GM19239 (cell line): ENCODE data around the gene HBS1L.
A peak's percentile ranks its signal among the peaks of the same experiment; 100 is the strongest.

ENCODE experiments used
- DNase-seq: peaks from one replicate; pipeline ENCODE4 v3.0.0; 2011; ENCODE audit warnings: low spot score; ENCODE audit not compliant: insufficient read length
- FAIRE-seq: peaks from 2 replicates; lab custom pipeline; 2011; peaks lifted over from hg19 to GRCh38; lab: Jason Lieb, UNC

The HBS1L gene

DNA sequence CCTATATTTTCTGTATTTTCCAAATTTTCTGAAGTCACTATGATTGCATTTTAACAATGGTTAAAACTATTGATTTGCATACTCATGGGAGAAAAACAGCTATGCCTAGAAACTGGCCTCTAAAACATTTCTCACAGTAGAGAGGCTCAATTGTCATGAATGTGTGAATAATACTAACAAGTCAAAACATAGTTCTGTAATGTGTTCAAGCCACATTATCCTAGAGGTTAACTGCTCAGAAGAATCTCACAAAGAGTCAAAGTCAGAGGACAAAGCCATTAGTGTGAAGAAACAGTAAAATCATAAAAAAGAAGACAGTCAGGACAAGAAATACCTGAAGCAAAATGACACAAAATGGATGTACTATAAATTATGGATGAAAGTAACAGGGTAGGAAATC, 92.2 kb downstream of the HBS1L start:
- DNase-seq (no peak), FAIRE-seq (no peak)

DNA sequence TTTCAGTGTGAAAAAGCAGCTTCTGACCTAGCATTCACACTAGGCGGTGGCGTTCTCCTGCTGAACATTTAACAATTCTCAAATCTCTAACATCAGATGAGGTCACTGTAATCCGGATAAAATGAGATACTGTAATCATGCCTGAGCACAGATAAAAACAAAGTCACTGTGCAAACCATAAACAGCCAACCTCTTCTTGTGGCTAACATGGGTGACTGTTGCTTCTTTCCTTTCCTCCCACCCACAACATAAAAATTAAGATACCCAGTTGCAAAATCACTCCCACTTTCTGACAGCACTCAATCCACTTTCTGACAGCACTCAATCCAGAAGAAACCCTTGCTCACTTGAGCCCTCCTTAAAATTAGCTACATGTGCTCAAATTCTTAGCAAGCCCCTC, 93.3 kb downstream of the HBS1L start:
- DNase-seq (no peak), FAIRE-seq (no peak)

DNA sequence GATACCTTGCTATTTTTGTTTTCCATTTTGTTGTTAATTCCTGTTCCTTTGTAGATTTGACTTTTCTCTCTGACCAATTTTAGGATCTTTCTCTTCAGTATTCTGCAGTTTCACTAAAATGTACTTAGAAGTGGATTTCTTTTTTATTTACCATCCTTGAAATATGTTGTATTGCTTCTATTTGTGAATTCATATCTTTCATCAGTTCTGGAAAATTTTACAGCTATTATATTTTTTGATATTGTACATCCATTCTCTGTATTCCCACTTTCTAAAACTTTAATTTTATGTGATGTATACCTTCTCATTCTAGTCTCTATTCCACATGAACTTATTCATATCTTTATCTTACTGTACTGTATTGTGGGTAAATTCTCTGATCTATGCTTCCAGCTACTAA, 95.0 kb downstream of the HBS1L start:
- peak; percentile 18 for FAIRE-seq
- DNase-seq = no peak

DNA sequence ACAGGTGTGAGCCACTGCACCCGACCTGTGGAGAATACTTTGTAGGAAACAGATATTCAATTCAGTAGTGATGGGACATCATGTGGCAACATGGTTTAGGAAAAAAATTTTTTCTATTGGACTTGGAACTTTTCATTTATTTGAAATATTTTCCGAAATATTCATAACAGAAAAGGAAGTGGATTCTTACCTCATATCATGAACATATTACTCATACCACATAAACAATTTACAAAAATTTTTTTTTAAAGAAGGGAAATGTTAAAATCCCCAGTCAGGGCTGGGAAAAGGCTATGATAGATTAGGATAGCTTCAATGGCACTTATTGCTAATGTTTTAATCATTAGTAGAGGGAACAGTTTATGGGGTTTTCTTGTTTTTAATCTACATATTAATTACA, 97.9 kb downstream of the HBS1L start:
- no peak for FAIRE-seq
- no peak for DNase-seq

DNA sequence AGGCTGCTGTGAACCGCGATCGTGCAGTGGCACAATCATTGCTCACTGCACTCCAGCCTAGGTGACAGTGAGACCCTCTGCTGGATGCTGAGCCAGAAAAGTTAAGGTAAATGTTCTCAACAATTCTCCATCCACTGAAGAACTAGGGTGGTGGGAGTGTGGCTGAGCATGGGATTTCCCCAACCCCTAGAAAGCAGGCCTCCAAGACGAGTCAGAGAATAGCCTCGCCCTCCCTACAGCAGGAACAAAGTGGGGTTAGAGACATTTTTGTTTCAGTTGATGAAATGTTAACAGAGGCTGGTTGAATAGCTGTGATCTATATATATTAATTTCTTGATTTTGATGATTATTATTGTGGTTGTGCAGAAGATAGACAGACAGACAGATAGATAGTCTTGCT, 98.6 kb downstream of the HBS1L start:
- no peak for FAIRE-seq
- DNase-seq = no peak

DNA sequence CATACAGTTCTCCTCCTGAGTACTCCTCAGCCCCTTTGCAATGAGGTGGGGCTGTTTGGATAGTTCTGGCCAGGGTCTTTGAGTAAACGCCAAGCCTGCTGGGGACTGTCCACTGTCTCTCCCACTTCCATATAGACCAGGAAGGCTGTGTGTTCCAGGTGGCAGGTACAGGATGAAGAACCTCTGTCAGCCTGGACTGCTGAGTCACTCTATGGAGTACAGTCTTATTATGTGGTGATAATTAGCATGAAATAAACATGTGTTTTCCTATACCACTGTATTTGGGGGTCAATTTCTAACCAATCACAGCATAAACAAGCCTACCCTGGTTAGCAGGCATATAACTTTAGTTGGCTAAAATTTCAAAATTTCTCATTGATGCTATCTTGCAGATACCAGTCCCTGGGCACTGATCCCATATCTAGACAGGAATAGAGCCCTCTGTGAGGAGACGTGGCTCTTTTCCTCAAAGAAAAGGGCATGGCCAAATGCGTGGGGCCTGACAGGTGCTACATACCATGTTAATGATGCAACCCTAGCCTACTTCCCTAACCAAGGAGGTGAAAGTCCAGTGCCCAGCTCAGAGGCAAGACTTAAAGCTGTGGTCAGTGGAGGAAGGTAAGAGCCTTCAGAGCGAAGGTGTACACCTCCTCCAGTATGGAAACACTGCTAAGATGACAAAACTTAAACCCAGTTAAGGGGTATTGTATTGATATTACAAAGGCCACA, 100.2 kb downstream of the HBS1L start:
- FAIRE-seq (no peak), DNase-seq (no peak)

DNA sequence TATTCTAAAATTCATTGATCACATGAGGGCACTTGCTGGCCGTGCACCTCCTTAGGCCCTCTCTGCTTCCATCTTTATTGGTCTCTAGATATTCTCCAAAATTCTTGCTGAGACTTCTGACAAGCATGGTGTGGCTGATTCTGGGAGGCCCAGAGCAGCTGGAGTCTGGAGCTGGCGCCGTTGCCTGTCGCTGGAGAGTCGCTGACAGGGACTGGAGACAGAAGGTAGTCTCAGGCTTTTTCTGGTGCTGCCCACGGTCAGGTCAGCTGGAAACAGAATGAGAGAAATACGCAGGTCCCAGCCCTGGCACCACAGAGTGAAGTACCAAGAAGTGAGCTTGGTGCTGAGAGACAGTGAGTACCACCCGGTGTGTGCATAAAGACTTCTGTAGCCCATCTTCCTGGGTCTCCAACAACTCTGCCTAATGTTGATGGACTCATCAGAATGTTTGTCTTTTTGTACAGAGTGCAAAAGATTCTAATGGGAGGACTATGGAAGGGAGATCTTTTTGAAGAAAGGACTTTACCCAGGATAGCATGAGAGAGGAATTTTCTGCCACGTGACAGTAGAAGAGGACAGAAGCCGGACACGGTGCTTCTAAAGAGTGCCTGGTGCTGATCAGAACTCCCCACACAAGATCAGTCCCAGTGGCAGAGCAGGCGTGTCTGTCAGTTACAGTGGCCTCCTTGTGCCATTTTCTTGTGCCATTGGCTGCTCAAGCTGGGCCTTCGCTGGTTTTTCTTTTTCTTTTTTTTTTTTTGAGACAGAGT, 102.9 kb downstream of the HBS1L start:
- DNase-seq (no peak), FAIRE-seq (no peak)

DNA sequence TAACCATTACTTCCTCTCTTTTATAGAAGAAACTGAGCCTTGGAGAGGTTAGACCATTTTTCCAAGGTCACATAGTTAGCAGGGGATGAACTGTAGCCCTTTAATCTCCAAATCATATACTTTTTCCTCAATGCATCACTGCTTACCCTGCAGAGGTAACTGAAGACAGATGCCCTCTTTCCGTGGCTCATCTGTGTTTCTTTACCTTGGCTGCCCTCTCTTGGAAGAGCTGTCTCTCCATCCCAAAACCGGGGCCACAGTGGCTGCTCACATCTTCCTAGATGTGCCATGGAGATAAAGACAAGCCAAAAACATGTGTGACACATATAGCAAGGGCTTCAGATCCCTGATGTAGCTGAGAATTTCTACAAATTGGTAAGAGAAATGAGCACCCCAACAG, 104.1 kb downstream of the HBS1L start:
- DNase-seq = no peak
- peak; percentile 28 for FAIRE-seq

DNA sequence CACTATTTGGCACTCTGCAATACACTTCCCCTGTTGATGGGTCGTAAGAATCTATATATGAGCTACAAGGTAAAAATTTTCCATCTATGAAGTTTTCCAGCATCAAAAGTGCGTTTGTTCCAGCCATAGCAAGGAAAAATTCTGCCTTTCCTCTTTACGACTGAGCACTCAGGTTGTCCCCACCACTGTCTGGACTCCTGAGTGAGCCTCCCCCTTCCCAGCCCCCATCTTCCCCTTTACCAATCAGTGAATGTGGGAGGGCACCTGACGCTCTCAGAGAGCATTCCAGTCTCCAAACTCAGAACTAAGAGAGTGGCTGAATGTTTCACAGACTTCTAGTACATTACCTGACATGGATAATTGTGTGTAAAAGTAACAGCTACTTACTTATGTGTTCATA, 104.7 kb downstream of the HBS1L start, which contains the start of gene ALDH8A1:
Gene ALDH8A1 (minus strand): TSS at position 175 of the 400 bp plus-strand sequence. CDS start 48 bp downstream, at position 127.
- FAIRE-seq (no peak), DNase-seq (no peak)

DNA sequence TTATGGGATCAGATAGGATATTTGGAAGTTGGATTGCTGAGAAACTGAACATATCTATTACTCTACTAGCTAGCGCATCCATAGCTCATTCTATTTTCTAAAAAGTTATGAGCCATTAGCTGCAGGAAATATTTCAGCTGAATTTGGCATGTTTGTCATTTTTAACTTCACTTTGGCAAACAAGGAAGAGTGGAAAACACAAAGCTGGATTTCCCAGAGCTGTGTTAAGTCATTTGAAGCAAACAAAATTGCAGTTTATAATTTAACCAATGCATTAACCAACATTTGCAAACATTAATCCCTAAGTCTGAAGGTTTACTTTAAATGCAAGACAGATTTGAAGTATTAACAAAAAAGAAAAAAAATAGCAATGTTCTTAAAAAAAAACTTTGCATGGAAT, 105.9 kb downstream of the HBS1L start:
- FAIRE-seq (no peak), DNase-seq (no peak)

DNA sequence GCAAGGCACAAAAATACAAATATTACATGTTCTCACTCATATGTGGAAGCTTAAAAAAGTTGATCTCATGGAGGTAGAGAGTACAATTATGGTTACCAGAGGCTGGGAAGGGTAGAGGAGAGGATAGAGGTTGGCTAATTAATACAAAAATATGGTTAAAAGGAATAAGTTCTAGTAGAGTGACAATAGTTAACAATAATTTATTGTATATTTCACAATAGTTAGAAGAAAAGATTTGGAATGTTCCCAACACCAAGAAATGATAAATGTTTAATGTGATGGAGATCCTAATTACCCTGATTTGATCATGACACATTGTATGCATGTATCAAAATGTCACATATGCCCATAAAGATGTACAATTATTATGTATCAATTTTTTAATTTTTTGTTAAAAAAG, 106.5 kb downstream of the HBS1L start:
- FAIRE-seq = no peak
- DNase-seq = no peak

DNA sequence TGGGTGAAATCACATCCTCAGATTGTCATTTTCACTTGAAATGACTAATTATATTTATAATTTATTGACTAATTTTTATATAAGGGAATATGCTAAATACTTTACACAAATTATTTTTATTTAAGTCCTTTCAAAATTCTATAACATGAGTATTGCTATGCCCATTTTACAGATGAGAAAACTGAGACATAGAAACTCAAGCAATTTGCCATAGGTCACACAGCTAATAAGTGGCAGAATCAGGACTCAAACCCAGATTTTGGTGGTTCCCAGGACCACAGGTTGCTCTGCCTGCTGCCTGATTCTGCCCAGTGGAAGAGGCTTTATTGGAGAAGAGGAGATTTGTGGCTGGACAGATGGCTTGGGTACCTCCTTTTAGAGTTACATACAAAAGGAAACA, 109.6 kb downstream of the HBS1L start:
- no peak for FAIRE-seq
- no peak for DNase-seq

DNA sequence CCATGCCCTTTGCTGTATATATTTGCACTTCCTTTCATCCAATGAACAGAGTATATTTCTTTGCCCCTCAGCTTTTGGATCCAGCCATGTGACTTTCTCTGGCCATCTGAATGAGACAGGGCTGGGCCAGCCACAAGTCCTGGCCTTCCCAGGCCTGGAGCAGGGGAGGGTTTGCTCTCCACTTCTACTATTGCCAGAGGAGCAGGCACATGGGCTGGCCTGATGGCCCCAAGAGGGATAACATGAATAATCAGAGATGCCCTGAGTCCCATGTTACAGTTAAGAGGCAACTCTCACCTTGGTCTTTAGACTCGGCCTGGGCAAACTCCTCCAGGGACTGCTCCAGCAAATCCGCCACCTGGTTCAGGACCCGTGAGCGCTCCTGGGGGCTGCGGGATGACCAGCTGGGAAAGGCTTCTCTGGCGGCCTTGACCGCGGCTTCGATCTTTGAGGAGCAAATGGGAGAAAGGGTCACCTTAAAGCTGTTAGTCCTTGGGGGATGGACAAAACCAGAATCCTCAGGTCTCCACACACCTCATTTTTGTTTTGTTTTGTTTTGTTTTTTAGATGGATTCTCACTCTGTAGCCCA, 111.0 kb downstream of the HBS1L start:
- FAIRE-seq = no peak

DNA sequence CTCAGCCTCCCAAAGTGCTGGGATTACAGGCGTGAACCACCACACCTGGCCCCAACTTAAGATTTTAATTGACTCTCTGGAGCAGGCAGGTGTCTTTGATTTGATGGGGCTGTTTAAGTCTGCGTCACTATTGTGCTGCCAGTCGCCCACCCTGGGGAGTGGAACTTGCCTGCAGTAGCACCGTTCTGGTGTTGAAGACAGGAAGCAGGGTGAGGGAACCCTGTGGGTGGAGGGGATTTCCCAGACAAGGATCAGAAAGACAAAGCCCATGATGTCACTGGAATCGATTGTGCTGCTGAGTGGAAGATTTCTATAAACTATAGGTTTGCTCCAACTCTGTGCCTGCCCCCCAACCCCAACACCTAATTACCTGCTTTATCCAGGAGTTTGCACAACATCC, 115.7 kb downstream of the HBS1L start:
- no peak for FAIRE-seq
- DNase-seq = peak; percentile 15

More for the DNA sequence above, 111.0 kb downstream of the HBS1L start:
- no peak for DNase-seq

DNA sequence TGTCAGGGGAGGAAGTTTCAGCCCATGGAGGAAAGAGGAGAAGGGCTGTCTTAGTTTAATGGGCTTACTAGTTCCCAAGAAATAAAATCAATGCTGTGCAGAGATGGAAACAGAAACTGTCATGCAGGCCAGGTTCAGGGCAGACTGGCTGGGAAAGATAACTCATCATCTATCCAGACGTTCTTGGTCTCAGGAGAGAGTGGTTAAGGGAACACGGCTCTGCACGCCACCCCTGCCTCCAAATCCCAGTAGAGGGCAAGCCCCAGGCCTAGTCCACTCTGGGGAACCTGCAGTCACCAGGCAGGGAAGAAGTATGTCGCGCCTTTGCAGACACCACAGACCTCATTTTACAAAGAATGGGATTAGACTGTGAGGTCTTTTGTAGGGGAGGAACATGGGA, 117.2 kb downstream of the HBS1L start:
- no peak for FAIRE-seq
- no peak for DNase-seq

DNA sequence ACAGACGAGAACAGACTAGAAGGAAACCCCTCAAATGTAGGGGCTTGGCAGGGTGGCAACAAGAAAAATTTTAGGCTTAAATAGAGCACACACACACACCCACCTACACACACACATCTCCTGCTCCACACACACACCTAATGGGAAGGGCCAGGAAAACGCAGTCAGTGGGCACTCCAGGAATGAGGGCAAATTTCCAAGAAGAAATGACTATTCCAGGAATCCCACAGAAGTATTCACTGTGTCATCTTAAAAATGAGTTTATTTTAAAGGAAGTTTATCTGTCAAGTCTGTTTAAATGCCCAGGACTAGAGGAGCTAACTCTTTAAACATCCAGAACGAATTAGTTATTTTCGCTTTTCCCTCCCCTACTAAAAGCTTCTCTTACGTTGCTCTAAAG, 117.7 kb downstream of the HBS1L start:
- no peak for FAIRE-seq

DNA sequence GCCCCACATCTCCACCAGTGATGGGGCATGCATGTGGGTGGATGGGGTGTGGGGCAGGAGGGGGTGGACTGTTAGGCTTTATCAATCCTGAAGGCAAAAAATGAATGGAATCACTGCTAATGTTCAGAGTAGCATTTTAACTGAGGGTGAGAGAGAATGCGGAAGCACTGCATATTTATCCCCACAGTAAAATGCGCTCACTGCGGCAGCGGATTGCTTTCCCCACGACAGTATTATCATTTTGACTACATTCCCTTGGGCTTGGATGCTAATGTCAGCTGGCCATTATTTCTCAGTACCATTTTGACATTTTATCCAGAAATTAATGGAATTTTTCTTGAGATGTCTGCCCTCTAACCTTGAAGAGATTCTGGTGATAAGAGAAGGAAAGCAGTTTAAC, 118.1 kb downstream of the HBS1L start:
- DNase-seq = no peak

More for the DNA sequence above, 117.7 kb downstream of the HBS1L start:
- no peak for DNase-seq

DNA sequence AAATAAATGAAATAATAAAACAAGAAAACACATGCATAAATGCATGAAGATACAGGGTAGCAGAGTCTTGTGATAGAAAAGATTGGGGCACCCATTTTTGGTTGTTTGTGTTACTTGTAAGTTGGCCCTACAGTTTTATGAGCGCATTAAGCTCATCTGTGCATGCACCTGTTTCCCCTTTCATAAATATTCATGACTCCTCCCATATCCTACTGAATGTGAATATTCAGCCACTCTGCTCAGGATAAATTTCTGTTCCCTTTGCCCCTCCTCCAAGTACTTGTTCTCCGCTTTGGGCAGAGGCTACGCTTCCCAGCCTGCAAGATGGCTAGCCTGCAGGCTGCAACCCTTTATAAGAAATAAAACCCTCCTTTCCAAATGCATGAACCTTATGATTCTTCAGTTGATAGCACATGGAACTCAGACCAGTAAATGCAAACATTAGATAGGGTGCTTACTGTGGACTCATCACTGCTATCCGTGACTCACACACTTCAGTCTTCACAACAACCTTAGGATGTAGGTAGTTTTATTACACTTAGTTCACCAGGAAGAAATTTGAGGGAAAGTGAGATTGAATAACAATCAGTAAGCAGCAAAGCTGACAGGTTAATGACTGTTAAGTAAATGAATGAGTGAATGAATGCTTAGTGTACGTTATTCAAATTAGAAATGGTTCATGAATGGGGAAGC, 119.7 kb downstream of the HBS1L start:
- no peak for DNase-seq
- FAIRE-seq = no peak

More for the DNA sequence above, 118.1 kb downstream of the HBS1L start:
- no peak for FAIRE-seq

DNA sequence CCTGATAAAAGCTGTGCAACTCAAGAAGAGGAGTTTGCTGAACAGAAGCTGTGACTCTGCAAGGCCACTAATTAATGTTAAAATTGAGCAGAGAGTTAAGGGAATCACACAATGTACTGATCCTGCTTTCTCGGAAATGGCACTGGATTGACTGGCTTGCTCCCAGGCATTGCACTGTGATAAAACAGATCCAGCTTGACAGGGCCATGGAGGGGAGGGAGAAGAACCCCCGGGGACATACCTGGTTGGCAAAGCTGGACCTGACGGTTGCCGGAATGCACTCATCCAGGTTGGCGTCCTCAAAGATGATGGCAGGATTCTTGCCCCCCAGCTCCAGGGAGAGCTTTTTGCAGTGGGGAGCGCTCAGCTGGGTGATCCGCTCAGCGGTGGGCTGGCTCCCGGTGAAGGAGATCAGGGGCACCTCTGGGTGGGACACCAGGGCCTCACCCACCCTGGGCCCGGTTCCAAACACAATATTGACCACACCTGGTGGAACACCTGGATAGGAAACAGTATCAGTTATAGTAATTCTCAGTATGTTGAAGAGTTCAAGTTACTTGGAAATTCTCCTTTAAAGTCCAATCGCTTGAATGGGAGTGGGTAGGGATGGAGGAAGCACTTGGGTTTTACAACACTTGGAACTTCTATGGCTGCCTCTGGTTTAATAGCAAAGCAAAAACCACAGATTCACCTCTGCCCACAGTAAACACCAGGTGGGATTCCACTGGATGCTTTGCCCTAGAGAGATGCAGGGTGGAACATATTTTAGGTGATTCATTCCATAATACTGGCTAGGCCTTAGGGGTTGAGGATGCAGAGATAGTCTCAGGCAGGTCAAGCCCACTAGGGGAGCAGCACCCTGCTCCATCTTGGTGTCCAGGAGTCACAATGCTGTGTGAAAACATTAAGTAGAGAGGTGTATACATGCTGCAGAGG, 121.8 kb downstream of the HBS1L start:
- FAIRE-seq (no peak), DNase-seq (no peak)

DNA sequence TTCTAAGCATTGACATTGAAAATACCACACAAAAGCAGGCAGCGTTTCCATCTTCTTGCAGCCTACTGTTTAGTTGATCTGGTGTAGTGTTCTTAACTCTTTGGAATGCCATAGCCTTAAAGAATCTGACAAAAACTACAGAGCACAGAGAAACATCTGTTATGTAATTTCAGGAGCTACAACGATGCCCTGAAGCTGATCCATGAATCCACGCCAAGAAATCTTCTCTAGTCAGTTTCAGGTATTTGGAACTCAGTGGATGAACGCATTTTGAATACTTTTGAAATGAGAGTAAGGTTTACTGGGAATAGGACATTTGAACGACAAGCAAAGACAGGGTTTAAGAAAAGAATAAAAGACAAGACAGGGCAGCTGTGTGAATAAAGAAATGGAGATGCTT, 122.5 kb downstream of the HBS1L start:
- no peak for DNase-seq
- no peak for FAIRE-seq
